B cell (primary cell): Measurements from ENCODE around the gene CD274. TPM values are rescaled to one million over a fixed set of nuclear protein-coding genes. Genes with fewer than 3 reads are reported as not detected.

Source experiments
- ATAC-seq: fragments of 200-7000 bp; cut with Tn5 transposase; one replicate; pipeline ENCODE4 v1.10.0; 2021; ENCODE audit warnings: low read depth, mild to moderate bottlenecking, moderate number of reproducible peaks, moderate library complexity
- CTCF ChIA-PET: fragments of 350-600 bp; sonication (Branson Sonifier 250); formaldehyde crosslinking; loops from one replicate; lab custom pipeline; 2021; ENCODE audit warnings: antibody characterized with exemption, inconsistent platforms; lab: Charles Lee
- POLR2A ChIA-PET: fragments of 350-600 bp; sonication (Branson Sonifier 250); formaldehyde crosslinking; loops from one replicate; lab custom pipeline; 2021; ENCODE audit warnings: antibody characterized with exemption; lab: Charles Lee
- DNase-seq: peaks from one replicate; pipeline ENCODE4 v3.0.0; 2013
- H2AFZ ChIP-seq: 2 replicates; pipeline ENCODE4 v1.6.1; 2012; ENCODE audit warnings: mild to moderate bottlenecking, low read depth, low read length; ENCODE audit not compliant: insufficient read depth, poor library complexity, severe bottlenecking
- H3K27ac ChIP-seq, 2 donors: 1 replicate in 1 of 2; 2 replicates in 1 of 2; pipeline ENCODE4 v1.5.1; 2012 to 2013; ENCODE audit warnings: low read length in 2 of 2, mild to moderate bottlenecking in 2 of 2, moderate library complexity in 1 of 2
- H3K27me3 ChIP-seq, 4 experiments: fragments of 200-600 bp in 1 of 4; sonication (generic) in 1 of 4; replicated peaks in 1 of 4; 1 replicate in 2 of 4; 2 replicates in 2 of 4; pipeline versions ENCODE4 v1.6.1 to v1.7.0; 2013 to 2016; ENCODE audit warnings: low read length in 3 of 4, mild to moderate bottlenecking in 2 of 4, mixed read lengths in 1 of 4, moderate library complexity in 1 of 4; ENCODE audit not compliant: insufficient read depth in 4 of 4, control insufficient read depth in 3 of 4; ENCODE audit errors: control extremely low read depth in 1 of 4
- H3K36me3 ChIP-seq, 2 experiments: replicated peaks in 1 of 2; 1 replicate in 1 of 2; 2 replicates in 1 of 2; pipeline versions ENCODE4 v1.6.1 to v1.7.1; 2013; ENCODE audit warnings: low read length in 1 of 2; ENCODE audit not compliant: insufficient read depth in 2 of 2, control insufficient read depth in 1 of 2; ENCODE audit errors: control extremely low read depth in 1 of 2, extremely low read depth in 1 of 2
- H3K4me1 ChIP-seq, 2 donors: fragments of 200-600 bp in 1 of 2; sonication (generic) in 1 of 2; 1 replicate in 1 of 2; 2 replicates in 1 of 2; pipeline versions ENCODE4 v1.5.1 to v1.6.1; 2013 to 2017; ENCODE audit warnings: low read length in 2 of 2; ENCODE audit not compliant: control insufficient read depth in 2 of 2, insufficient read depth in 2 of 2
- H3K4me2 ChIP-seq: replicated peaks from 2 replicates; pipeline ENCODE3; 2012; ENCODE audit warnings: mild to moderate bottlenecking, low read depth, low read length; ENCODE audit not compliant: poor library complexity, severe bottlenecking
- H3K4me3 ChIP-seq, 5 experiments: fragments of 200-600 bp in 1 of 5; sonication (generic) in 1 of 5; 1 replicate in 3 of 5; 2 replicates in 2 of 5; pipeline versions ENCODE4 v1.5.1 to v1.7.0; 2011 to 2016; ENCODE audit warnings: low read length in 4 of 5, mild to moderate bottlenecking in 4 of 5, low read depth in 2 of 5, control low read depth in 1 of 5, moderate library complexity in 1 of 5; ENCODE audit not compliant: insufficient read depth in 1 of 5; ENCODE audit errors: control extremely low read depth in 1 of 5, extremely low read depth in 1 of 5
- H3K79me2 ChIP-seq: fragments of 200-600 bp; sonication (generic); one replicate; pipeline ENCODE4 v1.6.0; 2016; ENCODE audit warnings: low read length; ENCODE audit not compliant: control insufficient read depth, insufficient read depth
- H3K9ac ChIP-seq: fragments of 200-600 bp; sonication (generic); 2 replicates; pipeline ENCODE4 v1.6.1; 2017; ENCODE audit warnings: mild to moderate bottlenecking, low read length, moderate library complexity
- H3K9me3 ChIP-seq, 3 donors: one replicate each; pipeline versions ENCODE4 v1.6.1 to v1.7.1; 2013; ENCODE audit warnings: low read length in 2 of 3; ENCODE audit not compliant: control insufficient read depth in 2 of 3, insufficient read depth in 1 of 3; ENCODE audit errors: control extremely low read depth in 1 of 3
- H4K20me1 ChIP-seq: 2 replicates; pipeline ENCODE4 v1.6.0; 2012; ENCODE audit warnings: mild to moderate bottlenecking, low read length; ENCODE audit not compliant: insufficient read depth, control insufficient read depth, poor library complexity, severe bottlenecking
- H3K27ac Mint-ChIP-seq: one replicate; pipeline ENCODE4 v1.8.0; 2021; ENCODE audit warnings: mixed read lengths
- H3K27me3 Mint-ChIP-seq: one replicate; pipeline ENCODE4 v1.8.0; 2021; ENCODE audit warnings: mixed read lengths
- H3K4me1 Mint-ChIP-seq: one replicate; pipeline ENCODE4 v1.8.0; 2021; ENCODE audit warnings: mixed read lengths
- H3K4me3 Mint-ChIP-seq: one replicate; pipeline ENCODE4 v1.8.0; 2021; ENCODE audit warnings: mixed read lengths
- H3K9me3 Mint-ChIP-seq: one replicate; pipeline ENCODE4 v1.8.0; 2022; ENCODE audit warnings: mixed read lengths; ENCODE audit not compliant: insufficient read depth
- EZH2 ChIP-seq: IDR thresholded peaks from 2 replicates; pipeline ENCODE4 v1.6.1; 2012; ENCODE audit warnings: borderline replicate concordance, low read depth, mild to moderate bottlenecking, moderate library complexity, low read length; ENCODE audit not compliant: insufficient read depth, poor library complexity, severe bottlenecking
- WGBS: methylation state at CpG from one replicate; pipeline ENCODE4 v1.1.5; 2013; ENCODE audit warnings: missing lambda C conversion rate; ENCODE audit not compliant: insufficient coverage; 5-methylcytosine and 5-hydroxymethylcytosine counted together
- intact Hi-C: fragments of 100-400 bp; cut with micrococcal nuclease; formaldehyde crosslinking; loops from one replicate; pipeline ENCODE4 v1.10.0; 2022
- polyA plus RNA-seq: library from polyadenylated mRNA; depleted of rRNA; stranded (reverse); fragments of >200 nt; gene quantifications from 2 replicates; pipeline ENCODE4 v1.2.3, GENCODE V29; 2012
- total RNA-seq, 2 donors: library from RNA; stranded (reverse); fragments of 120-200 nt in 1 of 2; gene quantifications; 1 replicate in 1 of 2; 2 replicates in 1 of 2; pipeline versions ENCODE4 v1.2.3 to v1.2.4, GENCODE V29; 2013 to 2022
- TF ChIP-seq, protein P1 (sequence below): fragments of 200-600 bp; IDR thresholded peaks from one replicate; pipeline ENCODE4 v1.8.0; 2022; ENCODE audit warnings: antibody characterized with exemption, mild to moderate bottlenecking

CD274 gene
- total and polyA plus RNA-seq, 2 donors (not counting 1 experiment from before 2014, with no cell fraction given), result 1.4 to 7.0 TPM

DNA sequence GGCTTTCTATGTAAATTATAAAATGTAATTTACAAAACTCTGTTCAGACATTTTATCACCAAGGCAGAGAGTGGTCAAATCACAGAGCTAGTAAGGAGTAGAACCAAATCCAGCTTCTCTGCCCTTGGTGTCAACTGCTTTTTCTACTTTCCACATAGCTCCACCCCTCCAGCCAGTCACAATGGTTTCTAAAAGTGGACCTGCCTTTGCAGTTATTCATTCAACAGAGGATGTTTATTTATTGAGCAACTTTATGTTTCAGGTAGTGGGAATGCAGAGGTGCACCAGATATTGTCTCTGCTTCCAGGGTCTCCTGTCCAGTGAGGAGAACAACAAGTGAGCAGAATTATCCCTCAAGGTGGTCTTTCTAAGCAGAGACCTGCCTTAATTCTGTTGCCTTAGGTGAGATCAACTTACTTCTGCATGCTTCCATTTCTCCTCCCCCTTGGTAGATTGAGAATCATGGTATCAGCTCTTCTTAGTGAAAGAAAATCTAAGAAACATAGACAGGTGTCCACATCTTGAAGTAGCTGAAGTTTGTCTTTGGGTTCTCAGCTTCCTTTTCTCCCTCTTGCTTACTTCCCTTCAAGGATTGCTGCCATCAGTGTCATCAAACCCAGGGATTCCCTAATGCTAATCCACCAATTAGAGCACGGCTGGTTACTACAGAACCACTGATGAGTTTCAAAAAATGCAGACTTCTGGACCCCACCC is 42.8 kb downstream of the CD274 start:
- POLR2A ChIA-PET, result no interaction called here
- H3K79me2 ChIP-seq, result no peaks in the 10 kb centered on the region
- no peaks in the 10 kb centered on the region for H3K9me3 ChIP-seq
- H3K4me1 ChIP-seq, result peaks cover 9 to 12% of the 10 kb centered on the region in 2 donors
- no peak overlapping the region for H3K4me3 ChIP-seq
- ATAC-seq (no peak), DNase-seq (no peak)
- Mint-ChIP-seq H3K9me3 (peaks cover 2% of the 10 kb centered on the region), H3K27me3 (no peaks in the 10 kb centered on the region), H3K4me1 (peaks cover 18% of the 10 kb centered on the region), H3K4me3 (no peak overlapping the region), H3K27ac (no peak overlapping the region)
- 67% methylated on average over 1 of the region's 1 CpG for WGBS
- H3K27me3 ChIP-seq, result no peaks in the 10 kb centered on the region
- intact Hi-C loops, result no loop called here
- H3K9ac ChIP-seq, result no peak overlapping the region
- no peak for TF ChIP-seq EZH2
- TF ChIP-seq, protein P1, sequence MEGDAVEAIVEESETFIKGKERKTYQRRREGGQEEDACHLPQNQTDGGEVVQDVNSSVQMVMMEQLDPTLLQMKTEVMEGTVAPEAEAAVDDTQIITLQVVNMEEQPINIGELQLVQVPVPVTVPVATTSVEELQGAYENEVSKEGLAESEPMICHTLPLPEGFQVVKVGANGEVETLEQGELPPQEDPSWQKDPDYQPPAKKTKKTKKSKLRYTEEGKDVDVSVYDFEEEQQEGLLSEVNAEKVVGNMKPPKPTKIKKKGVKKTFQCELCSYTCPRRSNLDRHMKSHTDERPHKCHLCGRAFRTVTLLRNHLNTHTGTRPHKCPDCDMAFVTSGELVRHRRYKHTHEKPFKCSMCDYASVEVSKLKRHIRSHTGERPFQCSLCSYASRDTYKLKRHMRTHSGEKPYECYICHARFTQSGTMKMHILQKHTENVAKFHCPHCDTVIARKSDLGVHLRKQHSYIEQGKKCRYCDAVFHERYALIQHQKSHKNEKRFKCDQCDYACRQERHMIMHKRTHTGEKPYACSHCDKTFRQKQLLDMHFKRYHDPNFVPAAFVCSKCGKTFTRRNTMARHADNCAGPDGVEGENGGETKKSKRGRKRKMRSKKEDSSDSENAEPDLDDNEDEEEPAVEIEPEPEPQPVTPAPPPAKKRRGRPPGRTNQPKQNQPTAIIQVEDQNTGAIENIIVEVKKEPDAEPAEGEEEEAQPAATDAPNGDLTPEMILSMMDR, result no peak
- CTCF ChIA-PET, result no interaction called here
- no peaks in the 10 kb centered on the region for H4K20me1 ChIP-seq
- H3K27ac ChIP-seq, result no peak overlapping the region
- H3K4me2 ChIP-seq, result no peak overlapping the region
- H2AFZ ChIP-seq, result no peak overlapping the region
- H3K36me3 ChIP-seq, result no peaks in the 10 kb centered on the region

DNA sequence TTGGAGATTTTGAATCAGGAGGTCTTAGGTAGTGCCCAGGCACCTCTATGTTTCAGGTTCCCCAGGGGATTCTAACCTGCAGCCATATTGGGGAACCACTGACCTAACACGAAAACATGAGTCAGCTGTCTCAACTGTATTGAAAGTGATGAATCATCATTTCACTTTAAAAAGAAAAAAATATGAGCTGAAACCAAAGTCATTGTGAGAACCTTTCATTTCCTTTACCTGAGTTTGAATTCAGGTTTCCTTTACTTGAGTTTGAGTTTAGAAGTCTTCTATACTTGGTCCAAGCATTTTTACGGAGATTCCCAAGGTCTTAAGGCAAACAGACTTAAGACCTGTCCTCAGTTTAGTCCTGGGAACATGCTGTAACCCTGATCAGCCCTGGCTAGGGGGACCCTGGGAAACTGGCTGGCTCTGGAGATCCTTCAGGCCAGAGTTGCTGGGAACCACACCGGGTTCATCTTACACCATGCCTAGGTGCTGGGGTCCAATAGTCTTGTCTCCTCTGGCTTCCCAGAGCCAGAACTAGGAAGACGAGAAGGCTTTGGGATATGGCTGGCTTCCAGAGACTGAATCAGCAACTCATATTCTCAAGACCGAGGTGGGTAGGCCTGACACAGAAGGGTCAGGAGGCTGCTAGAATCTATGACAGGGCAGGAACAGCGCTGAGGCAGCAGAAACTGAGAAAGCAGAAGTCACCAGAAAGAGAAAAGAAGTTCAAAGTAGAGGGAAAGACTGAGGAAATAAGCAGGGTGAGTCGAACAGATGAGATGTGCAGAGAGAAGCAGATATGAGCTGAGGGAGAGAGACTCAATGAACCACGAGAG is 43.6 kb downstream of the CD274 start:
- ATAC-seq (peak; percentile 49), DNase-seq (peak; percentile 59)
- intact Hi-C loops, result no loop called here
- peak overlapping the region; percentile 0 for H3K4me3 Mint-ChIP-seq
- no peak overlapping the region for H2AFZ ChIP-seq
- H3K27me3 ChIP-seq, result no peaks in the 10 kb centered on the region
- H3K9me3 ChIP-seq, result no peaks in the 10 kb centered on the region
- TF ChIP-seq EZH2, result no peak
- TF ChIP-seq, protein P1, result no peak
- no peak overlapping the region for H3K4me3 ChIP-seq
- POLR2A ChIA-PET, result no interaction called here
- peak overlapping the region; percentile 3 for H3K27ac Mint-ChIP-seq
- no peaks in the 10 kb centered on the region for H3K79me2 ChIP-seq
- H3K9ac ChIP-seq, result no peak overlapping the region
- no peaks in the 10 kb centered on the region for H3K36me3 ChIP-seq
- peaks cover 9 to 12% of the 10 kb centered on the region in 2 donors for H3K4me1 ChIP-seq
- H3K27me3 Mint-ChIP-seq, result no peaks in the 10 kb centered on the region
- H3K27ac ChIP-seq, result peak overlapping the region; percentile 30 to 44
- H4K20me1 ChIP-seq, result no peaks in the 10 kb centered on the region
- CTCF ChIA-PET, result interaction anchor here (0.8 kb wide), 1 partner anchor 44 kb away, joined by 4 read pairs; the partner anchor contains the start of gene CD274
- WGBS, result 39% methylated on average over 4 of the region's 8 CpGs
- peaks cover 18% of the 10 kb centered on the region for H3K4me1 Mint-ChIP-seq
- H3K9me3 Mint-ChIP-seq, result peaks cover 2% of the 10 kb centered on the region
- H3K4me2 ChIP-seq, result peak overlapping the region; percentile 7
